Stimulated activated CD4-positive, alpha-beta T cell treated with anti-CD3 and anti-CD28 coated beads, Interleukin-1b, Interleukin-23, amount 100 ng/mL, for 48 hours (primary cell): ENCODE results near the gene ZNF630.
"Not testable (repeated sequence)": the region's sequence is repeated elsewhere in the genome, so short reads cannot be mapped to it uniquely, and the experiment has no call there.

Experiments
- DNase-seq: peaks from one replicate; pipeline ENCODE4 v3.0.0-alpha.2; 2020

ZNF630 gene

GRCh38 chrX:48071064-48071985 is at the start of gene ZNF630:
Gene ZNF630 (minus strand): TSS chrX:48071640. CDS start chrX:48066886, 4,754 bp downstream.
- DNase-seq: peak; percentile 62

- no peak for DNase-seq
Measured at GRCh38 chrX:48107717-48108116, 36.3 kb upstream of the ZNF630 start.

GRCh38 chrX:48102874-48103374 is 31.5 kb upstream of the ZNF630 start:
- DNase-seq: no peak

- no peak for DNase-seq
Measured at GRCh38 chrX:48101443-48101842, 30.0 kb upstream of the ZNF630 start.

GRCh38 chrX:48092558-48092957 is 21.1 kb upstream of the ZNF630 start:
- DNase-seq: not testable (repeated sequence)

GRCh38 chrX:48090123-48090522 is 18.7 kb upstream of the ZNF630 start:
- no peak for DNase-seq

- no peak for DNase-seq
Measured at GRCh38 chrX:48086082-48086481, 14.6 kb upstream of the ZNF630 start.

GRCh38 chrX:48083706-48084105 is 12.3 kb upstream of the ZNF630 start:
- no peak for DNase-seq

GRCh38 chrX:48083212-48083611 is 11.8 kb upstream of the ZNF630 start:
- peak; percentile 24 for DNase-seq

- no peak for DNase-seq
Measured at GRCh38 chrX:48076343-48076742, 4.9 kb upstream of the ZNF630 start.

GRCh38 chrX:48071986-48072605 is 656 bp upstream of the ZNF630 start:
- no peak for DNase-seq

- DNase-seq: no peak
Measured at GRCh38 chrX:48068096-48068887, 3.1 kb downstream of the ZNF630 start.

GRCh38 chrX:48064261-48064660 is 7.2 kb downstream of the ZNF630 start:
- no peak for DNase-seq

- no peak for DNase-seq
Measured at GRCh38 chrX:48059296-48059639, 12.2 kb downstream of the ZNF630 start.

GRCh38 chrX:48058621-48059295 is 12.7 kb downstream of the ZNF630 start:
- no peak for DNase-seq

GRCh38 chrX:48046846-48047245 is 24.6 kb downstream of the ZNF630 start:
- DNase-seq: no peak

GRCh38 chrX:48045410-48046311 is 25.8 kb downstream of the ZNF630 start:
- no peak for DNase-seq

- DNase-seq: no peak
Measured at GRCh38 chrX:48043056-48043455, 28.4 kb downstream of the ZNF630 start.

GRCh38 chrX:48035891-48036290 is 35.5 kb downstream of the ZNF630 start:
- DNase-seq: no peak

GRCh38 chrX:48030641-48031173 is 40.7 kb downstream of the ZNF630 start:
- DNase-seq: not testable (repeated sequence)

- no peak for DNase-seq
Measured at GRCh38 chrX:48030237-48030636, 41.2 kb downstream of the ZNF630 start.
